Lower lobe of right lung (tissue), 2 donors: ENCODE measurements around the gene PKP3. TPM values are rescaled to one million over a fixed set of nuclear protein-coding genes. Genes with fewer than 3 reads are reported as not detected.
"Not testable (repeated sequence)": the region's sequence is repeated elsewhere in the genome, so short reads cannot be mapped to it uniquely, and the experiment has no call there.

ENCODE experiments used
- ATAC-seq, 2 donors: fragments of 200-7000 bp; cut with Tn5 transposase; one replicate each; pipeline ENCODE4 v1.9.1; 2020 to 2022; ENCODE audit warnings: mild to moderate bottlenecking in 2 of 2, moderate library complexity in 2 of 2
- DNase-seq: peaks from one replicate; pipeline ENCODE4 v3.0.0-alpha.2; 2020
- H3K27ac ChIP-seq: fragments of 200-600 bp; one replicate; pipeline ENCODE4 v1.8.0; 2022
- H3K27me3 ChIP-seq: fragments of 200-600 bp; one replicate; pipeline ENCODE4 v1.8.0; 2022; ENCODE audit warnings: low read depth
- H3K36me3 ChIP-seq: fragments of 200-600 bp; one replicate; pipeline ENCODE4 v1.8.0; 2022; ENCODE audit warnings: mild to moderate bottlenecking
- H3K4me1 ChIP-seq: fragments of 200-600 bp; one replicate; pipeline ENCODE4 v1.8.0; 2022
- H3K4me3 ChIP-seq: fragments of 200-600 bp; one replicate; pipeline ENCODE4 v1.8.0; 2022; ENCODE audit warnings: mild to moderate bottlenecking
- H3K9me3 ChIP-seq: fragments of 200-600 bp; one replicate; pipeline ENCODE4 v1.8.0; 2022
- intact Hi-C: fragments of 100-400 bp; cut with DNase I; formaldehyde crosslinking; loops from one replicate; pipeline ENCODE4 v1.11.0; 2022
- total RNA-seq: library from RNA; stranded (reverse); fragmentation: NEBNext Ultra II Directional; extraction: Animal tissue kit (Norgen Biotek cat#: 25700); gene quantifications from one replicate; pipeline ENCODE4 v1.2.1, GENCODE V29; 2021
- TF ChIP-seq, protein P1 (sequence below): fragments of 200-600 bp; IDR thresholded peaks from one replicate; pipeline ENCODE4 v1.8.0; 2022; ENCODE audit warnings: antibody characterized with exemption, mild to moderate bottlenecking
- donor health status: DM: no; HTN: yes; CAD: no; lungs with severe emphysema.

Gene PKP3
- total RNA-seq, 1 donor from 2014 or later: 23.1 TPM

- no peak for ATAC-seq
- Histone ChIP-seq H3K4me3 (no peak overlapping the region), H3K27ac (no peak overlapping the region), H3K27me3 (no peaks in the 10 kb centered on the region), H3K36me3 (no peaks in the 10 kb centered on the region), H3K4me1 (no peaks in the 10 kb centered on the region), H3K9me3 (no peaks in the 10 kb centered on the region)
- intact Hi-C loops: no loop called here
- DNase-seq: peak; percentile 35
- TF ChIP-seq, protein P1, sequence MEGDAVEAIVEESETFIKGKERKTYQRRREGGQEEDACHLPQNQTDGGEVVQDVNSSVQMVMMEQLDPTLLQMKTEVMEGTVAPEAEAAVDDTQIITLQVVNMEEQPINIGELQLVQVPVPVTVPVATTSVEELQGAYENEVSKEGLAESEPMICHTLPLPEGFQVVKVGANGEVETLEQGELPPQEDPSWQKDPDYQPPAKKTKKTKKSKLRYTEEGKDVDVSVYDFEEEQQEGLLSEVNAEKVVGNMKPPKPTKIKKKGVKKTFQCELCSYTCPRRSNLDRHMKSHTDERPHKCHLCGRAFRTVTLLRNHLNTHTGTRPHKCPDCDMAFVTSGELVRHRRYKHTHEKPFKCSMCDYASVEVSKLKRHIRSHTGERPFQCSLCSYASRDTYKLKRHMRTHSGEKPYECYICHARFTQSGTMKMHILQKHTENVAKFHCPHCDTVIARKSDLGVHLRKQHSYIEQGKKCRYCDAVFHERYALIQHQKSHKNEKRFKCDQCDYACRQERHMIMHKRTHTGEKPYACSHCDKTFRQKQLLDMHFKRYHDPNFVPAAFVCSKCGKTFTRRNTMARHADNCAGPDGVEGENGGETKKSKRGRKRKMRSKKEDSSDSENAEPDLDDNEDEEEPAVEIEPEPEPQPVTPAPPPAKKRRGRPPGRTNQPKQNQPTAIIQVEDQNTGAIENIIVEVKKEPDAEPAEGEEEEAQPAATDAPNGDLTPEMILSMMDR: no peak
These were observed 40.5 kb downstream of the PKP3 start for GRCh38 chr11:434496-434895.

- DNase-seq, H3K9me3 ChIP-seq, H3K4me3 ChIP-seq, H3K4me1 ChIP-seq, H3K36me3 ChIP-seq, H3K27ac ChIP-seq, ATAC-seq, H3K27me3 ChIP-seq, intact Hi-C loops: not testable (repeated sequence)
These were observed 41.2 kb downstream of the PKP3 start for GRCh38 chr11:434999-435740.

DNA sequence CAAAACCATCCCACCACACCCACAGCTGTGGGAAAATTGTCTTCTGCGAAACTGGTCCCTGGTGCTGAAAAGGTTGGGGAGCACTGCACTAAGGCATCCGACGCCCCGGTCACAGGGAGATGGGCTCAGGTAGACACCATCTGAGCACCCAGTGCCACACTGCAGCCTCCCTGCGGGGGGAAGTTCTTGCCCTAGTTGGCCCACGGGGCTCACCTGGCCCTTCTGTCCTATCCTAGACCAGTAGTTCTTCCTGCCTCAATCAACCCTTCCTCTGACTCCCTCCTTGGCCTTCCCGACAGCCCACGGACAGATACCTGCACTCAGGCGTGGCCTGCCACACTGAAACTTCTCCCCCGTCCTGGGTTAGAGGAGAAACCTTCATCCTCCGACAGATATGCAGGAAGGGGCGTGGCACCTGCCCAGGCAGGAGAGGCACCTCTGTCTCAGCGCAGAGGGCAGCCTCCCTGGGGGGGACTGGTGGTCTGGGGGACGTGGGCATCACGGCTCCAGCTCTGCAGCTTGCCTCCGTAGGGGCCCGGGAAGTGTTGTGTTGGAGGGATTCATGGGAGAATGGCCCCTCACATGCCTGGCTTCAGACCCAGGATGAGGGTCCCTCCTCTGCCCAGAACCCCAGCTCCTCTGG lies 43.3 kb downstream of the PKP3 start:
- Histone ChIP-seq H3K27ac (no peak overlapping the region), H3K27me3 (peaks cover 16% of the 10 kb centered on the region), H3K36me3 (no peaks in the 10 kb centered on the region), H3K9me3 (no peaks in the 10 kb centered on the region), H3K4me1 (peaks cover 16% of the 10 kb centered on the region), H3K4me3 (no peak overlapping the region)
- ATAC-seq (no peak), DNase-seq (peak; percentile 35)
- intact Hi-C loops: no loop called here
- TF ChIP-seq, protein P1: no peak

GRCh38 chr11:438101-438844 lies 44.3 kb downstream of the PKP3 start:
- Histone ChIP-seq H3K4me3 (no peak overlapping the region), H3K9me3 (no peaks in the 10 kb centered on the region), H3K4me1 (peaks cover 19% of the 10 kb centered on the region), H3K27me3 (peaks cover 16% of the 10 kb centered on the region), H3K36me3 (no peaks in the 10 kb centered on the region), H3K27ac (no peak overlapping the region)
- ATAC-seq (no peak), DNase-seq (peak; percentile 45)
- TF ChIP-seq, protein P1: no peak
- intact Hi-C loops: no loop called here

GRCh38 chr11:439315-440064 lies 45.5 kb downstream of the PKP3 start:
- ATAC-seq (no peak), DNase-seq (peak; percentile 37)
- Histone ChIP-seq H3K4me1 (peaks cover 31% of the 10 kb centered on the region), H3K4me3 (no peak overlapping the region), H3K9me3 (no peaks in the 10 kb centered on the region), H3K36me3 (no peaks in the 10 kb centered on the region), H3K27me3 (peaks cover 16% of the 10 kb centered on the region), H3K27ac (no peak overlapping the region)
- TF ChIP-seq, protein P1: no peak
- intact Hi-C loops: no loop called here
